SK-N-SH treated with all-trans-retinoic acid at 6 μM for 48 hours (cell line): ENCODE data around the gene KSR2.

Experiments used
- ARNTL ChIP-seq: fragments of 450-650 bp; formaldehyde crosslinking; IDR thresholded peaks from 2 replicates; pipeline ENCODE4 v1.5.0; 2020; ENCODE audit warnings: low read depth, mild to moderate bottlenecking, moderate library complexity, borderline replicate concordance
- BACH2 ChIP-seq: fragments of 250-450 bp; sonication (Bioruptor Pico); IDR thresholded peaks from 2 replicates; pipeline ENCODE4 v1.9.0; 2021; ENCODE audit warnings: mild to moderate bottlenecking, borderline replicate concordance
- CSDC2 ChIP-seq: fragments of 250-450 bp; sonication (Bioruptor Pico); IDR thresholded peaks from 2 replicates; pipeline ENCODE4 v1.5.0; 2020; ENCODE audit warnings: mild to moderate bottlenecking, moderate library complexity
- ESRRG ChIP-seq: fragments of 250-450 bp; sonication (Bioruptor Pico); IDR thresholded peaks from 2 replicates; pipeline ENCODE4 v1.6.1; 2021; ENCODE audit warnings: mild to moderate bottlenecking
- GLIS3 ChIP-seq: fragments of 250-450 bp; sonication (Bioruptor Pico); IDR thresholded peaks from 2 replicates; pipeline ENCODE4 v1.5.0; 2020; ENCODE audit warnings: mild to moderate bottlenecking, moderate library complexity
- OSR1 ChIP-seq: fragments of 250-450 bp; sonication (Bioruptor Pico); IDR thresholded peaks from 2 replicates; pipeline ENCODE4 v1.8.0; 2022; ENCODE audit warnings: moderate library complexity, mild to moderate bottlenecking, inconsistent platforms
- PATZ1 ChIP-seq: fragments of 250-450 bp; sonication (Bioruptor Pico); IDR thresholded peaks from 2 replicates; pipeline ENCODE4 v1.8.0; 2020; ENCODE audit warnings: mild to moderate bottlenecking, moderate library complexity, borderline replicate concordance
- PPARA ChIP-seq: fragments of 250-450 bp; sonication (Bioruptor Pico); IDR thresholded peaks from 2 replicates; pipeline ENCODE4 v1.5.0; 2020; ENCODE audit warnings: mild to moderate bottlenecking, borderline replicate concordance
- RARB ChIP-seq: fragments of 250-450 bp; sonication (Bioruptor Pico); IDR thresholded peaks from 2 replicates; pipeline ENCODE4 v1.8.0; 2021; ENCODE audit warnings: mild to moderate bottlenecking, moderate library complexity
- TOX ChIP-seq: fragments of 250-450 bp; sonication (Bioruptor Pico); IDR thresholded peaks from 2 replicates; pipeline ENCODE4 v1.8.0; 2021; ENCODE audit warnings: mild to moderate bottlenecking, moderate library complexity, borderline replicate concordance
- ZC3H10 ChIP-seq: fragments of 250-450 bp; sonication (Bioruptor Pico); IDR thresholded peaks from 2 replicates; pipeline ENCODE4 v1.5.1; 2021; ENCODE audit warnings: mild to moderate bottlenecking, moderate library complexity
- ZFP30 ChIP-seq: fragments of 450-650 bp; formaldehyde crosslinking; IDR thresholded peaks from 2 replicates; pipeline ENCODE4 v1.5.0; 2022; ENCODE audit warnings: mild to moderate bottlenecking, moderate library complexity
- ZNF8 ChIP-seq: fragments of 450-650 bp; formaldehyde crosslinking; IDR thresholded peaks from 2 replicates; pipeline ENCODE4 v1.5.0; 2020; ENCODE audit warnings: mild to moderate bottlenecking, moderate library complexity
- TF ChIP-seq, protein P1 (sequence below): fragments of 250-450 bp; sonication (Bioruptor Pico); IDR thresholded peaks from 2 replicates; pipeline ENCODE4 v1.5.1; 2020; ENCODE audit warnings: low read depth, mild to moderate bottlenecking, moderate library complexity

- TF ChIP-seq GLIS3 (CRISPR knock-in tag) (no peak), ZFP30 (CRISPR knock-in tag) (no peak), RARB (no peak), PATZ1 (no peak), ARNTL (CRISPR knock-in tag) (no peak), ESRRG (CRISPR knock-in tag) (no peak), OSR1 (CRISPR knock-in tag) (no peak), BACH2 (CRISPR knock-in tag) (no peak), CSDC2 (no peak), ZNF8 (CRISPR knock-in tag) (no peak), ZC3H10 (no peak), PPARA (no peak), TOX (no peak)
- TF ChIP-seq, protein P1, sequence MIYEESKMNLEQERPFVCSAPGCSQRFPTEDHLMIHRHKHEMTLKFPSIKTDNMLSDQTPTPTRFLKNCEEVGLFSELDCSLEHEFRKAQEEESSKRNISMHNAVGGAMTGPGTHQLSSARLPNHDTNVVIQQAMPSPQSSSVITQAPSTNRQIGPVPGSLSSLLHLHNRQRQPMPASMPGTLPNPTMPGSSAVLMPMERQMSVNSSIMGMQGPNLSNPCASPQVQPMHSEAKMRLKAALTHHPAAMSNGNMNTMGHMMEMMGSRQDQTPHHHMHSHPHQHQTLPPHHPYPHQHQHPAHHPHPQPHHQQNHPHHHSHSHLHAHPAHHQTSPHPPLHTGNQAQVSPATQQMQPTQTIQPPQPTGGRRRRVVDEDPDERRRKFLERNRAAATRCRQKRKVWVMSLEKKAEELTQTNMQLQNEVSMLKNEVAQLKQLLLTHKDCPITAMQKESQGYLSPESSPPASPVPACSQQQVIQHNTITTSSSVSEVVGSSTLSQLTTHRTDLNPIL (CRISPR knock-in tag) = no peak
Measured at GRCh38 chr12:117836999-117837736, 131.6 kb downstream of the KSR2 start.
